ELF-1 (cell line): Measurements from ENCODE around the gene PKHD1.

ENCODE experiments used
- DNase-seq: peaks from one replicate; pipeline ENCODE4 v3.0.0-alpha.2; 2016; ENCODE audit warnings: low read depth, low spot score

PKHD1 gene

DNA sequence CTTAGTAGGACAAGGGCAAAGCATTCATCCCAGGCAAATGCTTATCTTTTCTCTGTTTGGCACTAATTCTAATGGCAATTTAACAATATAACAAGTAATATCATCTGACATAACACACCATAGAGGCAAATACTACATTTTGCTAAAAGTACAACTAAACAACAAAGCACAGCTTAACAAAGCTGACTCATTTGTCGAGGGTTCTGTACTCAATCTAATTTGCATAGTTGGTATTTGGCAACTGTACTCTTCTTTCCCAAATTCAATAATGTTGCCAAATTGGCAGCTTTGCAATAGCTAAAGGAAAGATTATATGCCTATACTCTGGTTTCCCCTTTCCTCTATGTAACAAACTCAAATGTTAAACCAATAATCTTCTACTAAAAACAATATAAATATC, 461.0 kb downstream of the PKHD1 start:
- no peak for DNase-seq

DNA sequence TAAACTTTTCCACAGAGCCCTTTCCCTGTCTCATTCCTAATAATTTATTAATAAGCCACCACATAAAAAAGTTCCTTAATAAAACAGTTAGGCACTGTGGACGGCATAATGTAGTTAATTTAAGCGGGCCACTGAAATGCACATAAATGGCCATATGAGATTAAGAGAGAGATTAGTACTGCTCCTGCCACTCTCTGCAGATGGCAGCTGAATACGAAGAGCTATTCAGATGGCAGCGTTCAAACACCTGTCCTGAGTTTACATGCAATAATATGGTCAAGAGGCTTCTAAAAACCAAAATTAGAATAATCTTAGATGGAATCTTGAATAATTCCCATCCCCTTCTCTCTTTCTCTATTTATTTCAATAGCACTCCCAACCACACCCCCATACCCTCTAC, 461.8 kb downstream of the PKHD1 start:
- DNase-seq, result no peak

- no peak for DNase-seq
Observed at GRCh38 chr6:51620971-51621370, 466.4 kb downstream of the PKHD1 start.

DNA sequence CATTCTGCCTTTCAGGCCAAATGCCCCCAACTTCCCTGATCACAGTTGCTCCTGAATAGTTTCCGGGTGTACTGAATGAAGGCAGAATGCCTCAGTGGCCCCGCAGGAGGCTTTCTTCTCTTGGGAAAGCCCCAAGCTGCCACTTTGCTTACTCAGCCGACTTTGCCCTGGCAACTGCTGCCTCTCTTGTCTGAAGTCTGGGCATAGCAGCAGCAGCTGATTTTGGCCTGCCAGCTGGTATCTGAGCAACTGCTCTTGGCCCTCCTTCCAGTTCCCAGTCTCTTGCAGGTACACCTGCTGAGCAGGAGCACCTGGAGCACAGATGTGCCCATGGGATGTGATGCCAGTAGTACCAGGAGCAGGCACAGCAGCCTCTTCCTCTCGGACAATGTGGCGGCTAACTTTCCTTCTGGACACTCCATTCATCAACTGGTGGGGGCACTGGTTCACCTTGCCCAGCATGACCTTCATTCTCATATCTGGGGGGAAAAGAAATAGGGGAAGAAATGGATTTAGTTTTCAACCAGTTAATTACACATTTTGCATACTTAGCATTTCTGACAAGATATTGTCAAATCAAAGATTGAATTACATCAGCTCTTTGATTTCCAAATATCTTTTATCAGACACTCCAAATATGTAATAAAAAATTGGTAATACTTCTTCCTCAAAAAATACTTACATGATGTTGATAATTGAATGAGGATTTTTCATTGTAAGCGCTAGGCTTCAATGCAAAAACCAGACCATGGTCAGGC, 468.2 kb downstream of the PKHD1 start:
- no peak for DNase-seq

- DNase-seq, result no peak
Observed at GRCh38 chr6:51618563-51618962, 468.9 kb downstream of the PKHD1 start.

- DNase-seq, result no peak
Observed at GRCh38 chr6:51617751-51618150, 469.7 kb downstream of the PKHD1 start.

GRCh38 chr6:51616243-51616642, 471.2 kb downstream of the PKHD1 start:
- DNase-seq, result no peak

DNA sequence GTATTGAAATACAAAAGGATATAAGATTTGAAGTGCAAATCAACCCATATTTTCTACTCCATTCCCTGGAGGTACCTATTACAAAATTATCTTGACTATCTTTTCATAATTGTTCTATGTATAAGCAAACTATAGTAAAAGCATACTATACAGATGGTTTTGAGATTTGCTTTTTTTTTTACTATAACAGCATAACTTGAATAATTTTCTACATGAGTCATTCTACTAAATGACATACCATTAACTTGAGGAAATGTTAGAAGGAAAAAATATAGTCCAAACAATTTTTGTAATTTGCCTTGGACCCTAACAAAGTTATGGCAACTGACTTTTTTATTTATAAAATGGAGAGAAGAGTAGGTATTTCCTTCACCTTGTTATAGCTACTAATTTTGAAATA, 472.7 kb downstream of the PKHD1 start:
- DNase-seq, result no peak

DNA sequence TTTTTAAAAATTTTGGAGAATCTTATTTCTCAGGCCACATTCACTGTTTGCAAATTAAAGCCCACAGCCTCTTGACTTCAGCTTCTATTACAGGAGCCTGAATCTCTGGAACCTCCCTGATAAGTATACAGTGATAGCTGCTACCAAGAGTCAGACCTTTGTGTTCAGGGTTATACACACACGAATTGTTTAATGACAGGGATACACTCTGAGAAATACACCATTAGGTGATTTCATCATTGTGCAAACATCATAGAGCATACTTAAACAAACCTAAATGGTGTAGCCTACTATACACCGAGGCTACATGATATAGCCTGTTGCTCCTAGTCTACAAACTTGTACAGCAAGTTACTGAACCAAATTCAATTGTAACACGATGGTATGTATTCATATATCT, 473.9 kb downstream of the PKHD1 start:
- no peak for DNase-seq

DNA sequence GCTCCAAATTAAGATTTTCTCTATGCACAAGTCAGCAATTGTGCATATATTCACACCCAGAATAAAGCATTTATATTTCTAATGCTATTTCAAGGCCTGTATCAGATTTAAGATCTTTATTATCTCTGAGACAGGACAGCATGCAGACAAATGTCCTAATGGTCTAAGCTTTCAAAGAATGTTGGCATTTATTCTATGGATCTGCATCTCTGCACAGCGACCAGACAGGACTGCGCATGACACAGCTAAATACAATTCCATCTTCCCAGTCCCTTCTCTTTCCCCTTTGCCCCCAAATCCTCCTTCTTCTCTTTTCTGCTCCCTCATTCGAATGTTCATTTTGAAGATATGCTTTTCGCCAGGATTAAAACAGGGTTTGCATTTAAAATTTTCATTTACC, 478.5 kb downstream of the PKHD1 start:
- DNase-seq, result no peak

- no peak for DNase-seq
Observed at GRCh38 chr6:51608383-51608782, 479.0 kb downstream of the PKHD1 start.

DNA sequence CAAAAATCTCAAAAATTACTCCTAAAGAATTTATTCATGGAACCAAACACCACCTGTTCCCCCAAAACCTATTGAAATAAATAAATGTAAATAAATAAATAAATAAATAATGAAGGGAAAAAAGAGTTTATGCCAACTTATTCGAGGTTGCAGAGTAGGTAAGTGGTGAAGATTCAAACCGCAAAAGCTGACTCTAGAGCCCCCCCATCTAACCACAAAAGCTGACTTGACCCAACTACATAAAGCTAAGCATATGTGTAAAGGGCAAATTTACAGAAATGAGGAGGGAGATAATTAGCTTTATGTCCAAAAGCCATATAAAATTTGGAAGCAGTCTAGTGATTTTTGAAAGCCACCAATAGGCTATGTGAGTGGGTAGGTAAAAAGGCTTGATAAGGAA, 486.9 kb downstream of the PKHD1 start:
- DNase-seq, result no peak

- DNase-seq, result no peak
Observed at GRCh38 chr6:51598171-51598570, 489.2 kb downstream of the PKHD1 start.

DNA sequence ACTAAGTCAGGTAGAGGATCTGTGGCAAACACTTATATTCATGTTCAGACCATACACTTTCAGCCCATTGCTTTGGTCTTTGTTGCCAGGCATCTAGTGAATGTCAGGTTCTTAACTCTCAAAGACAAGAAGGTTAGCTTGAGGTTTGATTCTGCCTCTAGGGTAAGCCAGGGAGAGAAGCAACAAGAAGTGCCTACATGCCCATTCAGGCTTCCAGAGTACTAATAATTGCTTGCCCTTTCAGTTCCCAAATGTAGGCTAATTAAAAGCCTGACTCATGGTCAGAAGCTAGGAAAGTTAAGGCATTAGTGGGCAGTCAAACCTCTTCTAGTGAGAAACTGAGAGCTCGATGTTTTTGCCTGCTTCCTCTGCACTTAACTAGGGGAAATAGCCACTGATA, 492.4 kb downstream of the PKHD1 start:
- DNase-seq, result no peak

DNA sequence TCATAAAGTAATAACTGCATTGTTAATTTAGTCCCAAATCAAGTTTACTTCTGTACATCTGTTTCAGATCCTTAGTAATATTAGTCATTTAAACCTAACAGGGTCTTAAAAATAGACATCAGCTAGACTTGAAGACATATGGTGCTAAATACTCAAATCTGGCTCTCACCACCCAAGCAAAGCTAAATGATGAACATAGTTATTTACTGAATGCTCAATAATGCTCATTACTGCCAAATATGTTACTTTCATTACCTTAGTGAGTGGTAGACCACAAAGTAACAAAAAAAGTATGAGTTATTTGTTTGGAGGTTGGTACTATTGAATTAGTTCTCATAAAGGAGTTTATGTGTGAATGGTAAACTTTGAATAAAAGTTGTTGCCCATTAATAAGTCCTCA, 502.1 kb downstream of the PKHD1 start:
- DNase-seq, result no peak

DNA sequence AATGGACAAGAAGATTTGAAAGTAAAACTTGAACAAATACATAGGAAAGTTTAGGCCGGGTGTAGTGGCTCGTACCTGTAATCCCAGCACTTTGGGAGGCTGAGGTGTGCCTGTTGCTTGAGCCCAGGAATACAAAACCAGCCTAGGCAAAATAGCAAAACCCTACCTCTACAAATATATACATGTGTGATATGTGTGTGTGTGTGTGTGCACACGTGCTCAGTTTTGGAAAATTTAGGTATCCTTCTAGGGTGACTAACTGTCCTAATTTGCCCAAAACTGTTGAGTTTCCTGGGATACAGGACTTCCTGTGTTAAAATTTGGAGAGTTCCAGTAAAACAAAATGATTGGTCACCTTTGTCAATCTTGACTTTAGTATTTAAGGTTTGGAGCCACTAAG, 503.2 kb downstream of the PKHD1 start:
- DNase-seq, result no peak

DNA sequence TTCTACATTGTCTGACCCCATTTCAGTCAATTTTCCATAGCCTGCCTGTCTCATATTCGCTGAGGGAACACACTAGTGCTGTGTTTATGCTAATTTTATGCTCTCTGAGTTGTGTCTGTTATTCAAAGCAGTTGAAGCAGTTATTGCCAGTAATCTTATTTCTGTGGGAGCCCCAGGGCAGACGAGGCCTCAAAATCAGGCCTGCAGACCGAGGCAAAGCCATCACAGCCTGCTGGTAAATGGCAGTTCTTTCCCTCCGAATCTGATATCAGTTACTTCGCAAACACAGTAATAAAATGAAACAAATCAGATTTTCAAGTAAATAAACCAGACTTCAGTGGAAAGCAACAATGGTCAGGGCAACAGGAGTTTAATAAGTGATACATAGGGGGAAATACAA, 508.4 kb downstream of the PKHD1 start:
- no peak for DNase-seq

DNA sequence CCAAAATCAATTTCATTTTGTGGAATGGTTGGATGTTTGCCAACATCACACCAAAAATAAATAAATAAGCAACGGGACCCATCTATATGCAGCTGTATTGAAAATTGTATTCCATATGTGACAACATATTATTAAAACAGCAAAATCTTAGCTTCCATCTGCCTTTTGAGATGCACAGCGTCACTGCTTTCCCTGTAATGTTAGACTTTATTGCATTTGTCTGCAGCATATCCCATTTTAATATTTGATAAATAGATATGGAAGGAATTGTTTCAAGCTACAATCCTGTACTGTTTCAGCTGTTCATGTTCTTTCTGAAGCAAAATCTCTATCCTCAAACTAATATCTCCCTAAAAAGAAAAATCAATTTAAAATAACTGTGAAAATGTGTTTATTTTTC, 509.1 kb downstream of the PKHD1 start:
- no peak for DNase-seq

DNA sequence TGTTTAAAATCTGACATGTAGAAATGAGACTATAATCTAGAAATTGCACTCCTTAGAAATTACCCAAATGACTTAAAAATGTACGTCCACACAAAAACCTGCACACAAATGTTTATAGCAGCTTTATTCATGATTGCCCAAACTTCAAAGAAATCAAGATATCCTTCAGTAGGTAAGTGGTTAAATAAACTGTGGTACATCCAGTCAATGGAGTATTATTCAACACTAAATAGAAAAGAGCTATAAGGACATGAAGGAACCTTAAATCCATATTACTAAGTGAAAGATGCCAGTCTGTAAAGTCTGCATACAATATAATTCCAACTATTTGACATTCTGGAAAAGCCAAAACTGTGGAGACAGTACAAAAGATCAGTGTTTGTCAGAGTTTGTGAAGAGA, 513.4 kb downstream of the PKHD1 start:
- no peak for DNase-seq

- DNase-seq, result no peak
Observed at GRCh38 chr6:51571168-51571567, 516.2 kb downstream of the PKHD1 start.

- DNase-seq, result no peak
Observed at GRCh38 chr6:51570168-51570921, 517.1 kb downstream of the PKHD1 start.

- no peak for DNase-seq
Observed at GRCh38 chr6:51569594-51569993, 517.8 kb downstream of the PKHD1 start.

DNA sequence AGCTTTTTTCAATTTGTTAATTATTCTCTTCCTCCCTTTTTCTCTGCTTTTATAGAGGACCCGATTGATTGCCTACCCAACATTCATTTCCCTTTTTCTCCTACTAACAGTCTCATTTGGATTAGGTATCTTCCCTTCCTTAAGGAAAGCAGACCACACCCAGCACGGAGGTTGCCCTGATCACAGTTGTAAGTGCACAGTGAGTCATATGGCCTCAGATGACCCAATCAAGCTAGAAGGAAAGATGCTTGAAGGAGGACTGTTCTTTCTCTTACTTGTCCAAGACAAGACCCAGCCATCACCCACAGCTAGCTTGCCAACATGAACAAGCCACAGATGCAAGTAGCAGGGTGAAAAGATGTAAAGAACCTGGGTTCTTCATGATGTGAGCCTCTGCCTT, 518.6 kb downstream of the PKHD1 start:
- DNase-seq, result no peak
